Measurements from ENCODE around the gene APLNR. TPM values are rescaled to one million over a fixed set of nuclear protein-coding genes. Genes with fewer than 3 reads are reported as not detected.

The APLNR gene
- total and polyA plus RNA-seq, 2 experiments from 2014 or later: 1.9 to 3.9 TPM

- DNase-seq (ENCODE audit: low spot score): no peak
- 88% methylated on average over 3 of the region's 3 CpGs for WGBS (ENCODE audit: low lambda C conversion rate, missing lambda C conversion rate)
- no peak overlapping the region for H2AFZ ChIP-seq
- H3K79me2 ChIP-seq: no peaks in the 10 kb centered on the region
- no peaks in the 10 kb centered on the region for H3K27me3 ChIP-seq
- no peaks in the 10 kb centered on the region for H3K9me2 ChIP-seq (replicated peaks; ENCODE audit: insufficient read depth)
- no peak overlapping the region for H3K4me2 ChIP-seq
- TF ChIP-seq CTCF (IDR thresholded peaks at IDR 0.05; ENCODE audit: poor library complexity) (no peak), EZH2phosphoT487 (IDR thresholded peaks at IDR 0.05; ENCODE audit: low read depth, severe bottlenecking, unreplicated experiment) (no peak), EZH2 (IDR thresholded peaks at IDR 0.05; ENCODE audit: borderline replicate concordance) (no peak)
- no peak overlapping the region for H3K4me3 ChIP-seq
- H3K36me3 ChIP-seq (replicated peaks; ENCODE audit: insufficient read depth, low read depth): no peaks in the 10 kb centered on the region
- H3K9me3 ChIP-seq (ENCODE audit: low read depth): no peaks in the 10 kb centered on the region
- H3K27ac ChIP-seq: no peak overlapping the region
- H3K4me1 ChIP-seq (ENCODE audit: insufficient read depth): no peaks in the 10 kb centered on the region
- H4K20me1 ChIP-seq (ENCODE audit: insufficient read depth, poor library complexity, severe bottlenecking): no peaks in the 10 kb centered on the region
Observed at GRCh38 chr11:57223601-57224000, 13.4 kb downstream of the APLNR start.

GRCh38 chr11:57222239-57222638 lies 14.8 kb downstream of the APLNR start:
- no peaks in the 10 kb centered on the region for H3K27me3 ChIP-seq
- no peaks in the 10 kb centered on the region for H4K20me1 ChIP-seq (ENCODE audit: insufficient read depth, poor library complexity, severe bottlenecking)
- no peaks in the 10 kb centered on the region for H3K9me2 ChIP-seq (replicated peaks; ENCODE audit: insufficient read depth)
- no peak overlapping the region for H3K4me2 ChIP-seq
- WGBS (ENCODE audit: low lambda C conversion rate, missing lambda C conversion rate): 29% methylated on average over 1 of the region's 1 CpG
- no peaks in the 10 kb centered on the region for H3K4me1 ChIP-seq (ENCODE audit: insufficient read depth)
- no peak overlapping the region for H2AFZ ChIP-seq
- no peaks in the 10 kb centered on the region for H3K9me3 ChIP-seq (ENCODE audit: low read depth)
- no peak overlapping the region for H3K27ac ChIP-seq
- H3K79me2 ChIP-seq: no peaks in the 10 kb centered on the region
- H3K4me3 ChIP-seq: no peak overlapping the region
- TF ChIP-seq CTCF (IDR thresholded peaks at IDR 0.05; ENCODE audit: poor library complexity) (no peak), EZH2phosphoT487 (IDR thresholded peaks at IDR 0.05; ENCODE audit: low read depth, severe bottlenecking, unreplicated experiment) (no peak), EZH2 (IDR thresholded peaks at IDR 0.05; ENCODE audit: borderline replicate concordance) (no peak)
- DNase-seq (ENCODE audit: low spot score): no peak
- H3K36me3 ChIP-seq (replicated peaks; ENCODE audit: insufficient read depth, low read depth): no peaks in the 10 kb centered on the region

GRCh38 chr11:57219021-57219627 lies 17.9 kb downstream of the APLNR start:
- no peaks in the 10 kb centered on the region for H3K9me3 ChIP-seq (ENCODE audit: low read depth)
- H3K4me1 ChIP-seq (ENCODE audit: insufficient read depth): peaks cover 3% of the 10 kb centered on the region
- no peak overlapping the region for H3K4me3 ChIP-seq
- no peak overlapping the region for H3K27ac ChIP-seq
- no peak for TF ChIP-seq EZH2phosphoT487 (IDR thresholded peaks at IDR 0.05; ENCODE audit: low read depth, severe bottlenecking, unreplicated experiment)
- no peak for TF ChIP-seq EZH2 (IDR thresholded peaks at IDR 0.05; ENCODE audit: borderline replicate concordance)
- TF ChIP-seq CTCF (IDR thresholded peaks at IDR 0.05; ENCODE audit: poor library complexity): no peak
- H3K36me3 ChIP-seq (replicated peaks; ENCODE audit: insufficient read depth, low read depth): no peaks in the 10 kb centered on the region
- no peak for DNase-seq (ENCODE audit: low spot score)
- H2AFZ ChIP-seq: no peak overlapping the region
- H3K9me2 ChIP-seq (replicated peaks; ENCODE audit: insufficient read depth): no peaks in the 10 kb centered on the region
- no peaks in the 10 kb centered on the region for H3K79me2 ChIP-seq
- 47% methylated on average over 6 of the region's 6 CpGs for WGBS (ENCODE audit: low lambda C conversion rate, missing lambda C conversion rate)
- H3K4me2 ChIP-seq: no peak overlapping the region
- H4K20me1 ChIP-seq (ENCODE audit: insufficient read depth, poor library complexity, severe bottlenecking): no peaks in the 10 kb centered on the region
- no peaks in the 10 kb centered on the region for H3K27me3 ChIP-seq
